Epithelial cell of proximal tubule (primary cell): ENCODE results near the gene FRMD3. TPM values are rescaled to one million over a fixed set of nuclear protein-coding genes. Genes with fewer than 3 reads are reported as not detected.

ENCODE experiments used
- DNase-seq: peaks from one replicate; pipeline ENCODE4 v3.0.0-alpha.2; 2011; ENCODE audit warnings: low read depth
- H3K4me3 ChIP-seq: 2 replicates; pipeline ENCODE4 v1.5.1; 2011; ENCODE audit warnings: low read depth, mild to moderate bottlenecking, low read length
- CTCF ChIP-seq: conservative IDR thresholded peaks from 2 replicates; pipeline ENCODE4 v1.5.1; 2012; ENCODE audit warnings: low read depth, mild to moderate bottlenecking, low read length
- total RNA-seq: library from RNA; depleted of rRNA; stranded (reverse); fragments of >200 nt; gene quantifications from 2 replicates; pipeline ENCODE4 v1.2.3, GENCODE V29; 2015

Gene FRMD3
- total RNA-seq, 1 donor from 2014 or later = 2.4 TPM

- peak; percentile 34 for TF ChIP-seq CTCF
- no peak overlapping the region for H3K4me3 ChIP-seq
- DNase-seq = peak; percentile 25
These were observed 210.9 kb downstream of the FRMD3 start for GRCh38 chr9:83327323-83327722.

- no peak for TF ChIP-seq CTCF
- H3K4me3 ChIP-seq = no peak overlapping the region
- DNase-seq = no peak
These were observed 215.1 kb downstream of the FRMD3 start for GRCh38 chr9:83323148-83323547.

GRCh38 chr9:83322438-83322837 lies 215.8 kb downstream of the FRMD3 start:
- no peak for TF ChIP-seq CTCF
- no peak overlapping the region for H3K4me3 ChIP-seq
- no peak for DNase-seq

- DNase-seq = no peak
- no peak overlapping the region for H3K4me3 ChIP-seq
- TF ChIP-seq CTCF = no peak
These were observed 221.0 kb downstream of the FRMD3 start for GRCh38 chr9:83317244-83317643.

GRCh38 chr9:83315649-83316048 lies 222.6 kb downstream of the FRMD3 start:
- no peak for TF ChIP-seq CTCF
- no peak for DNase-seq
- H3K4me3 ChIP-seq = no peak overlapping the region

- H3K4me3 ChIP-seq = no peak overlapping the region
- DNase-seq = peak; percentile 35
- peak; percentile 4 for TF ChIP-seq CTCF
These were observed 224.4 kb downstream of the FRMD3 start for GRCh38 chr9:83313781-83314180.

- no peak for TF ChIP-seq CTCF
- H3K4me3 ChIP-seq = no peak overlapping the region
- DNase-seq = no peak
These were observed 225.7 kb downstream of the FRMD3 start for GRCh38 chr9:83312537-83312936.
